GM18508 (cell line): ENCODE measurements around the gene TMEM237.

Source experiments
- ATAC-seq: cut with Tn5 transposase; IDR thresholded peaks from one replicate; pipeline ENCODE4 v1.9.1; 2021; ENCODE audit warnings: moderate number of reproducible peaks; ENCODE audit not compliant: insufficient read depth, unreplicated experiment

TMEM237 gene

GRCh38 chr2:201644001-201644400 is 698 bp upstream of the TMEM237 start:
- no peak for ATAC-seq

DNA sequence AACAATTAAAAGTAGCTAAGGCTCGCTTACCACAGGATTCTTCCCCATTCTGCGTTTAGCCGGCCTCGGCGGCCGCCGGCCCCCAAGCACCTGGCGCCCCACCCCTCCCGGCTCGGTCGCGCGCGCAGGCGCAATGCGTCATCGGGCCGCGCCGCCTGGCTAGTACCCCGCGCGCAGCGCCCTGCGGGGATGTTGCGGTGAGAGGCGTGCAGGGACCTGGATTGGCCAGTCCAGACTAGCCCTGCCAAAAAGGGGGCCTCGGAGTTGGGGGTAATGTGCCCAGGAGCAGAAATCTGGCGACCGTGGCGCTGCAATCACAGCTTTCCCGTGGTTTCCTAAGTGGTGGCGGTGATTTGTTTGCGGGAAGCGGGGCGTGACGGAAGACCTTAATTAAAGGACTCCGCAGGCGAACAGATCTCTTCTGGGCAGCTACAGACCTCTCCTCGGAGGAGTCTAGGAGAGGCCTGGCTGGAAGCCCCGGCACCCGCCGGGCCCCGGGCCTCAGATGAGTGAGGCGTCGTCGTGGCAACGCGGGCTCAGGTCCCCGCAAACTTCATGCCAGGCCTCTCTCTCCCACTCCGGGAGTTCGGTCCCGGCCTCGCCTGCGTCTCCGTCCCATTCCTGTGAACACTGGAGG is 606 bp downstream of the TMEM237 start:
- no peak for ATAC-seq

- no peak for ATAC-seq
These were observed 1.2 kb downstream of the TMEM237 start for GRCh38 chr2:201642086-201642578.

DNA sequence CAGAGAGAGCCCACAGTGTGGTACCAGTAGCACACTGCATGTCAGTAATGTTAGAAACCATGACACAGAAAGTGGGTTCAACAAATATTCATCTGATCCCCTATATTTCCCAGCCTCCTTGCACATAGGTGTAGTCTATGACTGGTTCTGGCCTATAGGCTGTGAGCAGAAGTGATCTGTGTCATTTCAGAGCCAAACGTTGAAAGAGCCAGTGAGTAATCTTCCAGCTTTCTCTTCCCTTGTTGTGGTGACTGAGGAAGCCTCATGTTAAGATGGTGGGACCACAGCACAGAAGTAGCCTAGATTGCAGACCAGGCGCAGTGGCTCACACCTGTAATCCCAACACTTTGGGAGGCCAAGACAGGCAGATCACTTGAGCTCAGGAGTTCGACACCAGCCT is 4.1 kb downstream of the TMEM237 start:
- ATAC-seq = no peak

GRCh38 chr2:201638326-201638725 is 5.0 kb downstream of the TMEM237 start:
- no peak for ATAC-seq

- ATAC-seq = no peak
These were observed 9.5 kb downstream of the TMEM237 start for GRCh38 chr2:201633661-201634249.

- no peak for ATAC-seq
These were observed 12.3 kb downstream of the TMEM237 start for GRCh38 chr2:201631041-201631440.

- ATAC-seq = no peak
These were observed 12.7 kb downstream of the TMEM237 start for GRCh38 chr2:201630577-201630976.

GRCh38 chr2:201628545-201628944 is 14.8 kb downstream of the TMEM237 start:
- ATAC-seq = no peak

DNA sequence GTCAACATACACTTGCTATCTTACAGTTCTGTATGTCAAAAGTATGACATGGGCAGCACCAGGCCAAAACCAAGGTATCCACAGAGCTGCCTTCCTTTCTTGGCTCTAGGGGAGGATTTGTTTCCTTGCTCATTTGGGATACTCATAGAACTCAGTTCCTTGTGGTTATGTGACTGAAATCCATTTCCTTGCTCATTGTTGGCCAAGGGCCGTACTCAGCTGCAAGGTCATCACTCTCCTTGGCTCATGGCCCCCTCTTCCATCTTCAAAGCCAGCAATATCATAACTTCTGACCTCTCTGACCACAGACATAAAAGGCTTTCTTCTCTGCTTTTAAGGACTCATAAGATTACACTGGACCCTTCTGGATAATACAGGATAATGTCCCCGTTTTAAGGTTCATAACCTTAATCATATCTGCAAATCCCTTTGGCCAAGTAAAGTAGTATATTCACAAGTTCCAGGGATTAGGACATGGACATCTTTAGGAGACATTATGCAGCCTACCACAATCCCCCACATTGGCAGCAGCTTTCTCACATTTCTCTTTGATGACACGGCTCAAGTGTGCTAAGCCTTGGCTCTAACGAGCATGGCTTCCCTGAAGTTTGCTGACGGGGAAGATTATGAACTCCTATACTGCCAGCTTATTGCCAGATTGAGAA is 20.9 kb downstream of the TMEM237 start:
- no peak for ATAC-seq

- no peak for ATAC-seq
These were observed 21.9 kb downstream of the TMEM237 start for GRCh38 chr2:201621293-201621999.

GRCh38 chr2:201618744-201619662 is 24.3 kb downstream of the TMEM237 start:
- no peak for ATAC-seq

DNA sequence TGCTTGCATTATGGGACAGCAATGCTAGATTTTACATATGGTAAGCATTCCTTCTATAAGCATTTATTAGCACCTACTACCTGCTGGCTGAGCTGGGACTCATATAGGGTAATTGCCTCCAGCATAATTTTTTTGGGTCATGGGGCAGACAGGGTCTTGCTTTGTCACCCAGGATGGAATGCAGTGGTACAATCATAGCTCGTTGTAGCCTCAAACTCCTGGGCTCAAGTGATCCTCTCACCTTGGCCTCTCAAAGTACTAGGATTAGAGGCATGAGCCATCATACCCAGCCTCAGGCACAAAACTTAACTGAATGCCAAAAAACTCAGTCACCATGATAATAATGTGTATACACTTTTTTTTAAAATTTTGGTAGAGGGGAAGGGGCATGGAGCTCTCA is 35.3 kb downstream of the TMEM237 start:
- no peak for ATAC-seq

GRCh38 chr2:201607568-201607967 is 35.7 kb downstream of the TMEM237 start:
- ATAC-seq = no peak

DNA sequence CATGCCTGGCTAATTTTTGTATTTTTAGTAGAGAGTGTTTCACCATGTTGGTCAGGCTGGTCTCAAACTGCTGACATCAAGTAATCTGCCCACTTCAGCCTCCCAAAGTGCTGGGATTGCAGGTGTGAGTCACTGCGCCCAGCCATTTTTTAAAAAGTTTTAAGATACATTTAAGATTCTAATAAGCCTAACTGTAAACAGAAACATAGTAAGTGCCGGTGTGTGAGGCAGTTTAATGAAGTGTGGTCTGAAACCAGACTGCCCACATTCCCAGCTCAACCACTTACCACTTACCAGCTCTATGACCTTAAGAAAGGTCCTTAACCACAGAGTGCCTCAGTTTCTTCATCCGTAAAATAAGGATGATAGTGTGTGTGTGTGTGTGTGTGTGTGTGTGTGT is 42.4 kb downstream of the TMEM237 start:
- ATAC-seq = no peak

GRCh38 chr2:201597397-201597796 is 45.9 kb downstream of the TMEM237 start:
- no peak for ATAC-seq

GRCh38 chr2:201580486-201580885 is 62.8 kb downstream of the TMEM237 start:
- ATAC-seq = no peak

DNA sequence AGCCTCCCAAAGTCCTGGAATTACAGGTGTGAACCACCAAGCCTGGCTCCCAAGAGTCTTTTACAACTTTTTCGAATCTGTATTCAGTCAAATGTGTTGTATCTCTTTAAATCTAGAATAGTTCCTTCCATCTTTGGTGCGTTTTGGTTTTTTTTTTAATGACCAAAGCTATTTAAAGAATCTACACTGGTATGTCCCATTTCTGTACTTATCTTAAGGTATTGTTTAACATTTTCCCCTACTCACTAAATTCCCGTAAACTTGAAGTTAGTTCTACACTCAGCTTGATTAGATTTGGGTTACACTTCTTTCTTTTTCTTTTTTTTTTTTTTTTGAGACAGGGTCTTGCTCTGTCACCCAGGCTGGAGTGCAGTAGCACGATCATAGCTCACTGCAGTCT is 63.8 kb downstream of the TMEM237 start:
- ATAC-seq = no peak

GRCh38 chr2:201575971-201576370 is 67.3 kb downstream of the TMEM237 start:
- ATAC-seq = no peak

- no peak for ATAC-seq
These were observed 68.5 kb downstream of the TMEM237 start for GRCh38 chr2:201574766-201575165.
